Measurements from ENCODE around the gene CERT1. TPM values are rescaled to one million over a fixed set of nuclear protein-coding genes. Genes with fewer than 3 reads are reported as not detected.
A peak's percentile ranks its signal among the peaks of the same experiment; 100 is the strongest.
"Not testable (repeated sequence)": the region's sequence is repeated elsewhere in the genome, so short reads cannot be mapped to it uniquely, and the experiment has no call there.

Gene CERT1
- total and polyA plus RNA-seq, 7 donors = 14.1 to 40.2 (median 20.3) TPM

GRCh38 chr5:75335952-75336614, 175.3 kb downstream of the CERT1 start:
- intact Hi-C loops (cut with DNase I) = loop anchor here (1.0 to 5.0 kb wide), 5 partner anchors 99 to 381 kb away; partner anchors contain the start of genes CERT1, GCNT4, POC5 and POLK
- no peaks in the 10 kb centered on the region for H3K27me3 ChIP-seq
- WGBS, 2 donors = 4 to 13% methylated on average over 12 of the region's 12 CpGs
- peak; percentile 61 for DNase-seq
- H3K4me3 ChIP-seq = peak overlapping the region; percentile 45 to 95 (median 88)
- peaks cover 0 to 19% (median 14%) of the 10 kb centered on the region in 4 donors for H3K4me1 ChIP-seq
- H3K9me3 ChIP-seq = no peaks in the 10 kb centered on the region
- no peak for TF ChIP-seq POLR2AphosphoS5 (IDR thresholded peaks at IDR 0.05)
- TF ChIP-seq, protein P1, sequence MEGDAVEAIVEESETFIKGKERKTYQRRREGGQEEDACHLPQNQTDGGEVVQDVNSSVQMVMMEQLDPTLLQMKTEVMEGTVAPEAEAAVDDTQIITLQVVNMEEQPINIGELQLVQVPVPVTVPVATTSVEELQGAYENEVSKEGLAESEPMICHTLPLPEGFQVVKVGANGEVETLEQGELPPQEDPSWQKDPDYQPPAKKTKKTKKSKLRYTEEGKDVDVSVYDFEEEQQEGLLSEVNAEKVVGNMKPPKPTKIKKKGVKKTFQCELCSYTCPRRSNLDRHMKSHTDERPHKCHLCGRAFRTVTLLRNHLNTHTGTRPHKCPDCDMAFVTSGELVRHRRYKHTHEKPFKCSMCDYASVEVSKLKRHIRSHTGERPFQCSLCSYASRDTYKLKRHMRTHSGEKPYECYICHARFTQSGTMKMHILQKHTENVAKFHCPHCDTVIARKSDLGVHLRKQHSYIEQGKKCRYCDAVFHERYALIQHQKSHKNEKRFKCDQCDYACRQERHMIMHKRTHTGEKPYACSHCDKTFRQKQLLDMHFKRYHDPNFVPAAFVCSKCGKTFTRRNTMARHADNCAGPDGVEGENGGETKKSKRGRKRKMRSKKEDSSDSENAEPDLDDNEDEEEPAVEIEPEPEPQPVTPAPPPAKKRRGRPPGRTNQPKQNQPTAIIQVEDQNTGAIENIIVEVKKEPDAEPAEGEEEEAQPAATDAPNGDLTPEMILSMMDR (IDR thresholded peaks at IDR 0.05) = peak; percentile 23 to 64 (median 48)
- H3K27ac ChIP-seq = peak overlapping the region; percentile 90 to 98 (median 96)
- H3K36me3 ChIP-seq = no peaks in the 10 kb centered on the region

DNA sequence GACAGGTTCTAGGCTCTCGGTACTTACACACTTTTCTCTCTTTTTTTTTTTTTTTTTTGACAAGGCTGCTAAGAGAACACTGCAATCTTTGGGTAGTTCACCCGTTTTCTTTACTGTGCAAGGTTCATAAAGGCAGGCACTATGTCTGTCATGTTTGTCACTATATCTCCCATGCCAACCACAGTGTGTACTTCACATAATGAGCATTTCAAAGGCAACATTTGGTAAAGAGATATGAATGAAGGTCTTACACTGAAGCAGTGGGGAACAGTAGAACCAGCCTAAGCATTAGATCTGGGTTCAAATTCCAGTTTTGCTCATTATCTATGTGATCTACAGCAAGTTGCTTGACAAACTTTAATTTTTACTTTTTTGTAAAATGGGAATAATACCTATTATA, 175.9 kb downstream of the CERT1 start:
- no peak overlapping the region for H3K27ac ChIP-seq
- intact Hi-C loops (cut with DNase I) = loop anchor here (5.0 kb wide), 2 partner anchors 347 to 382 kb away; partner anchors contain the start of gene POC5
- WGBS, 2 donors = 60 to 75% methylated on average over 2 of the region's 2 CpGs
- H3K9me3 ChIP-seq = no peaks in the 10 kb centered on the region
- no peaks in the 10 kb centered on the region for H3K27me3 ChIP-seq
- peaks cover 0 to 19% (median 14%) of the 10 kb centered on the region in 4 donors for H3K4me1 ChIP-seq
- TF ChIP-seq EP300 (IDR thresholded peaks at IDR 0.05) (no peak), POLR2A (IDR thresholded peaks at IDR 0.05) (no peak), POLR2AphosphoS5 (IDR thresholded peaks at IDR 0.05) (no peak)
- TF ChIP-seq, protein P1 (IDR thresholded peaks at IDR 0.05) = no peak
- H3K36me3 ChIP-seq = no peaks in the 10 kb centered on the region
- no peak overlapping the region for H3K4me3 ChIP-seq
- DNase-seq = no peak

- peaks cover 0 to 19% (median 14%) of the 10 kb centered on the region in 4 donors for H3K4me1 ChIP-seq
- WGBS, 2 donors = 92 to 93% methylated on average over 9 to 10 of the region's 10 CpGs
- intact Hi-C loops (cut with DNase I); H3K4me3 ChIP-seq; H3K27me3 ChIP-seq; H3K36me3 ChIP-seq; DNase-seq; H3K9me3 ChIP-seq; H3K27ac ChIP-seq: not testable (repeated sequence)
Measured at GRCh38 chr5:75334413-75334812, 177.0 kb downstream of the CERT1 start.

GRCh38 chr5:75333759-75334158, 177.7 kb downstream of the CERT1 start:
- H3K9me3 ChIP-seq; H3K27ac ChIP-seq; intact Hi-C loops (cut with DNase I); H3K4me3 ChIP-seq; H3K27me3 ChIP-seq; H3K36me3 ChIP-seq: not testable (repeated sequence)
- WGBS, 2 donors = 97 to 98% methylated on average over 23 of the region's 23 CpGs
- peak; percentile 58 for DNase-seq
- peaks cover 0 to 16% (median 12%) of the 10 kb centered on the region in 4 donors for H3K4me1 ChIP-seq

DNA sequence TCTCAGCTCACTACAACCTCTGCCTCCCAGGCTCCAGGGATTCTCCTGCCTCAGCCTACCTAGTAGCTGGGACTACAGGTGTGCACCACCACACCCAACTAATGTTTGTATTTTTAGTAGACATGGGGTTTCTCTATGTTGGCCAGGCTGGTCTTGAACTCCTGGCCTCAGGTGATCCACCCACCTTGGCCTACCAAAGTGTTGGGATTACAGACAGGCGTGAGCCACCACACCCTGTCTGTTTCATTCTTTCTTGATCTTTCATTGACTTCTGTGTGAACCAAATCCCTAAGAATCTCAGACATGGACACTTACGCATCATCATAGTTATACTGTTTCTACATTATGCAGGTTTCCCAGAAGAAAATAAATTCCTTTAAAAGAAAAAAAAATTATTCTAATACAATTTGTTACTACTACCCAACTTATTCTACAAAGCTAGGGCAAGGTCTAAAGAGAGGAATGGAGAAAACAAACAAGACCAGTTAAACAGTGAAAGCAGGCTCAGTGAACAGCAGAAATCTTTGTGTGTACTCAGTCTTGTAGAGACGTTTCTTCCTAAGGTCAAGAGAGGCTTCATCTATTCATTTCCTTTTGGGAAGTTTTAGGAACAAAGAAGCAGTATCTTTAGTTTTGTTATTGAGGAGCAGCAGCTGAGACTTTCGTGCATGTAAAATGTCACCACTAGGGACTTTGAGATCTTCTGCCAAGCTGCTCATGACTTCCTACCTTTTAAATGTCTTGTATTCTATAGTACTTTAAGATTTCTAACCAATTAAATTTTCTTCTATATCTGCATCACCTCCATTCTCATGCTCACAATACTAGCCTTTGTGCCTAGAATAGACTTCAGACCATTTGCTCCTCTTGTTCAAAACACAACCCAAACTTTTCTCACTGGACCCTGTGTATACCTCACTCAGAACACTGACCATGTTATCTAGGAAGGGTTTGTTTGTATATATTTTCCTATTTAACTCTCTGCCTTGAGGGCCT, 180.0 kb downstream of the CERT1 start:
- no peak for DNase-seq
- 50 to 70% methylated on average over 4 of the region's 4 CpGs for WGBS, 2 donors
- intact Hi-C loops (cut with DNase I) = no loop called here
- no peak overlapping the region for H3K27ac ChIP-seq
- H3K4me1 ChIP-seq = peaks cover 0 to 6% (median 3%) of the 10 kb centered on the region in 4 donors
- H3K27me3 ChIP-seq = no peaks in the 10 kb centered on the region
- no peaks in the 10 kb centered on the region for H3K9me3 ChIP-seq
- TF ChIP-seq POLR2AphosphoS5 (IDR thresholded peaks at IDR 0.05) (no peak), POLR2A (IDR thresholded peaks at IDR 0.05) (no peak)
- H3K4me3 ChIP-seq = no peak overlapping the region
- H3K36me3 ChIP-seq = no peaks in the 10 kb centered on the region

DNA sequence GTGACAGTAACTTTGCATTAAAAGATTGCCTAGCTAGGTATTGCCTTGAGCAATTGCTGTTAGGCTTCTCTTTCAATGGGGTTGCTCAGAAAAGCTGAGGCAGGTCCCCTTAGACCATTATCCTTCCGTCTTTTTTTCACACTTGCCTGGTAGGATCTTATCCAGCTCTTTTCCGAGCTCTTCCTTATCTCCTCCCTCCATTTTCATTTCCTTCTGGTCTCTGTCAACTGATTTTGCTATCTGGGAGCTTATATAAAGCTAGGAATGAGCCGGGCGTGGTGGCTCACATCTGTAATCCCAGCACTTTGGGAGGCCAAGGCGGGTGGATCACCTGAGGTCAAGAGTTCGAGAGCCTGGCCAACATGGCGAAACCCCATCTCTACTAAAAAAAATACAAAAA, 181.0 kb downstream of the CERT1 start:
- no peaks in the 10 kb centered on the region for H3K4me1 ChIP-seq
- TF ChIP-seq POLR2A (IDR thresholded peaks at IDR 0.05) (no peak), EP300 (IDR thresholded peaks at IDR 0.05) (no peak), POLR2AphosphoS5 (IDR thresholded peaks at IDR 0.05) (no peak)
- TF ChIP-seq, protein P1 (IDR thresholded peaks at IDR 0.05) = no peak
- no peak overlapping the region for H3K4me3 ChIP-seq
- H3K27ac ChIP-seq = no peak overlapping the region
- no peak for DNase-seq
- H3K27me3 ChIP-seq = no peaks in the 10 kb centered on the region
- intact Hi-C loops (cut with DNase I) = no loop called here
- H3K36me3 ChIP-seq = no peaks in the 10 kb centered on the region
- WGBS, 2 donors = 80 to 90% methylated on average over 7 of the region's 7 CpGs
- no peaks in the 10 kb centered on the region for H3K9me3 ChIP-seq
